HG03432 (cell line): Measurements from ENCODE around the gene PACSIN1.

Experiments
- ATAC-seq: cut with Tn5 transposase; IDR thresholded peaks from one replicate; pipeline ENCODE4 v1.9.1; 2021; ENCODE audit warnings: mild to moderate bottlenecking, moderate library complexity; ENCODE audit not compliant: unreplicated experiment

Gene PACSIN1

DNA sequence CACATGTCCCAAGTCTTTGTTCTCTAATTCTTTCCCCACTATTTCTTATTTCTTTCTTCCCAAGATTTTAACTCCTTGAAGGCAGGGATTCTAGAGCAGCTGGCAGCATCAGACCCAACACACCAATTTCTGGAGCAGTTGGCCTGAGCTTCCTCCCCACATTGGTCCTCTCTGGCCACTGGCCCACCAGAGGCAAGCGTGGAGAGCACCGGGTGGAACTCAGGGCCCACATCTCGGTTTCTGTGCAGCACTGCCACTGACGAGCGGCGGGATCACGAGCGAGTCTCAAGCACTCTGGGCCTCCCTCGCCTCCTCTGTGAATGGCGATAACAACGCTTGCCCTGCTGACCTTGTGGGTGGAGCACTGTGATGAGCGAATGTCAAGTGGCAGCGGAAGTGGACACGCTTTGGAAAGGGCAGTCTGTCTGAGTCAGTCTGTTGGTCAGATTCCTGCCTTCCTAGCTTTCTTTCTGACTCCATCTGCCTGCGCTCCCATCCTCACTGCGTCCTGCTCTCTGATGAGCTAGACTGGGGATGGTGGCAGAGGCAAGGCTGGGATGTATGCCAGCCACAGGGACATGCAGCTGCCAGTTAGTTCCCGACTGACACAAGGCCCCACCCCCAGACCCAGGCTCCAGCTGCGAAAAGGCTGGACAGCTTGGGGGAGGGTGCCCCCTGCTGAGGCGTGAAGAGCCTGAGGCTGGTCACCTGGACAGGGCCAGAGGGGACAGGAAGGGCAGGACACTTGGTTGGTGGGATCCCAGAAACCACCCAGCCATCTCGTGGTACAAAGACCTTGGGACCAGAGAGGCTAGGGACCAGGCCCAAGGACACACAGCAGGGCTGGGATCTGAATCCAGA, 94.7 kb downstream of the PACSIN1 start:
- ATAC-seq: no peak

DNA sequence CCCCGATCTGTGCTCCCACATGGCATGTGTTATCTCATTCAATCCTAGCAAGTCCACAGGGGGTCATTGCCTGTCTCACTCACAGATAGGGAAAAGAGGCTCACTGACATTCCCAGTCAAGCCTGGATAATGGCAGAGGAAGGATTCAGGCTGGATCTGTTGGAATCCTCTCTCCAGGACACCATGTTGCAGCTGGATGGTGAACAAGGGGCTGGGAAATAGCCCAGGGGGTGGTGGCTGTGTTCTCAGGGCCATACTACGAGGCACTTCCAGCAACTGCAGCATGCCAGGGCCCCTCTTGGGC, 95.3 kb downstream of the PACSIN1 start:
- no peak for ATAC-seq

- ATAC-seq: no peak
Measured at GRCh38 chr6:34562350-34562749, 96.5 kb downstream of the PACSIN1 start.

GRCh38 chr6:34562861-34563512, 97.1 kb downstream of the PACSIN1 start:
- no peak for ATAC-seq

- ATAC-seq: no peak
Measured at GRCh38 chr6:34563513-34563870, 97.6 kb downstream of the PACSIN1 start.

- ATAC-seq: no peak
Measured at GRCh38 chr6:34564181-34564580, 98.3 kb downstream of the PACSIN1 start.

DNA sequence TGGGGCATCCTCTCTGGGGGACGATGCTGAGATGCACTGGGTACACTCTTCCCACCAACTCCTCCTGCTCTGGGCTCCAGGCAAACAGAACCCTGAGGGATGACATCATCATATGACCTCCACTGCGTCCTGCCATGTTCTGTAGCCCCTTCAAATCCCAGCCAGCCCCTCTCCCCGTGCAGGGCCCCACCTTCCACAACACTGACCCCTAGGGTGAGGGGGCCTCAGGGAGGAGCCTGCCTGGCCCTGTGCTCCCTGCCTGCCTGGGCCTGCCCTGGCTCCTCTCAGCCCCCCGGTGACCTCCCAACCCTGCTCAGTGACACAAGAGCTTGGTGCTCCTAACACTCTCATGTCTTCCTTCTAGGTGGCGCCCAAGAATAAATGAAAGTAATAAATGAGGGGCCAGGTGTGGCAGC, 99.9 kb downstream of the PACSIN1 start:
- ATAC-seq: no peak

DNA sequence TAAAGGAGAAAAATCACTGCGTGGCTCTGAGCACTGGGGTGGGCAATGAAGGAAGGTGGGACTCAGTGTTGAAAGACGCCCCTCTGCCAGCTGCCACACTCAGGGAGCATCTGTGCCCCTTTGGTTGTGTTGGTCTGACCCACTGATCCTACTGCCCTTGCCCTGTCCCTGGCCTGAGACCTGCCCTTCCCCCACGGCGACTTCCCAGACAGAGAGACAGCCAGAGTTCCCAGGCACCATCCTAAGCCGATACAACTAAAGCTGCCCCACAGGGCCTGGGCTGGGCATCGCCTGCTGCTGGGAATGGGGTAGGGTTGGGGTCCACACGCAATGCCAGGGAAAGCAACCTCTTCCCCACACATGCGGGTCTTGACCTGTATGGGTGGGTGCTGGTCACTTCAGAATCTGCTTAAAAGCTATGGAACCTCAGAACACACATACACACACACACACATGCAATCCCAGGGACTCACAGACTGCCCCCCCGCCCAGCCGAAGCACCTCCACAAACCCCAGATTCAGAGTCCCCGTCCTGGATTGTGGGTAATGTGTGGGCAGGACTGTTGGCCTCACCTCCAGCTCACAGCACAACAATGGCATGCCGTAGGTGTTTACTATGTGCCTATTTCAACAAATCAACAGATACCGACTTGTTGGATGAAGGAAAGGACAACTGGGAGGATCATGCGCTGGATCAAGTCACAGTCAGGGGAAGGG, 101.1 kb downstream of the PACSIN1 start:
- no peak for ATAC-seq

DNA sequence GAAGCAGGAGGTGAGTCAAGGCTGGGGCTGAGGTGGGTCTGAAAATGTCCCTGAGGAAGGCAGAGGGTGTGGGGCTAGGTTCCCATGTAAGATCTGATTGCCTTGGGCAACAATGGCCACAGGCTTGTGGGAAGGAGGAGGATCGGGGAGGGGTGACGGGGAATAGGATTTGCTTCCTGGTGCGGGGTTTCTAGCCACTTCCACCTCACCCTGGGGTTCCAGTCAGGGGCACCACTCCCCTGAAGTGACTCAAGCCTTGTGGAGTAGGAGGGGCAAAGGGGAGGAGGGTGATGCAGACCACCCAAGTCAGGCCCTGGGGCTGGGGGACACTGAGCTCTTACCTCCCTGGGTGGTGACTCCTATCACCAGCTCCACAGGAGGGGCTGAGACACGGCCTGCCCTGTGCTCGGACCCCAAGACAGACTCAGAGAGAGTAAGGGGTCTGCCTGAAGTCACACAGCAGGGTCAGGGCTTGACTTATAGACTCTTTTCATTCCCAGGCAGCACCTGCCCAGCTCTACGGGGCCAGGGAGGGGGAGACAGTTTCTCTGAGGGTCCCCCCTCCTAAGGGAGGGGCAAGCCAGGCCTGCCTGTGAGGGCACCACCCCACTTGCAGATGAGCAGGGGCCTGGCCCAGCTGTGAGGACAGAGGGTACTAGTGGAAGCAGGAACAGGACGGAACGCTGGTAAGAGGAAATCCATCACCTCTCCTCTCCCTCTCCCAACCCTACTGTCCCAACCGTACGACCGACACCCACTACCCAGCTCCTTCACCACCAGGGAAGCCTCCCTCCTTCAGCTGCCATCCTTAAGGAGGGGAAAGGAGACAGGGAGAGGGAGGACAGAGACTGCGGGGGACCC, 102.7 kb downstream of the PACSIN1 start:
- no peak for ATAC-seq

GRCh38 chr6:34569361-34569973, 103.6 kb downstream of the PACSIN1 start:
- no peak for ATAC-seq

- no peak for ATAC-seq
Measured at GRCh38 chr6:34570066-34570833, 104.4 kb downstream of the PACSIN1 start.

GRCh38 chr6:34571388-34571787, 105.5 kb downstream of the PACSIN1 start:
- no peak for ATAC-seq

GRCh38 chr6:34572021-34572420, 106.1 kb downstream of the PACSIN1 start:
- no peak for ATAC-seq

DNA sequence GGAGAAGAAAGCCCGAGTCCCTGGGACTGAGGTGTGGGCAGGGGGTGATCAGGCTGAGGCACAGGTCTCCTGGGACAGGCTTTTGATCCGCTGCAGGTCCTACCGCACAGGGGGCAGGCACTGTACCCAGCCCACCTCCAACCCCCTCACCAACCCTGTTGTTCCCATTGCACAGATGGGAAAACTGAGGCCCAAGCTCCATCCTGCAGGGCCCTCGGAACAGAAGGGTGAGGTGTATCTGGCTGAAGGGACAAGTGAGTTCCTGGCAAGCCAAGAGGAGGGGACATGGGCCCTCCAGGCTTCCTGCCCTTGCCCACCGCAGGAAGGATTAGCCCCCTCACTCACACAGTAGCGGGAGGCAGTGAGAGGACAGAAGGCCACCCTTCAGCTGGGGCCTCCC, 106.7 kb downstream of the PACSIN1 start:
- no peak for ATAC-seq

- no peak for ATAC-seq
Measured at GRCh38 chr6:34573567-34574183, 107.8 kb downstream of the PACSIN1 start.

GRCh38 chr6:34574647-34575293, 108.9 kb downstream of the PACSIN1 start:
- no peak for ATAC-seq

GRCh38 chr6:34575326-34575725, 109.5 kb downstream of the PACSIN1 start:
- ATAC-seq: no peak

- ATAC-seq: no peak
Measured at GRCh38 chr6:34576286-34576955, 110.5 kb downstream of the PACSIN1 start.
